ENCODE results near the gene HJURP. TPM values are rescaled to one million over a fixed set of nuclear protein-coding genes. Genes with fewer than 3 reads are reported as not detected.
A peak's percentile ranks its signal among the peaks of the same experiment; 100 is the strongest.
"Not testable (repeated sequence)": the region's sequence is repeated elsewhere in the genome, so short reads cannot be mapped to it uniquely, and the experiment has no call there.

The HJURP gene, protein sequence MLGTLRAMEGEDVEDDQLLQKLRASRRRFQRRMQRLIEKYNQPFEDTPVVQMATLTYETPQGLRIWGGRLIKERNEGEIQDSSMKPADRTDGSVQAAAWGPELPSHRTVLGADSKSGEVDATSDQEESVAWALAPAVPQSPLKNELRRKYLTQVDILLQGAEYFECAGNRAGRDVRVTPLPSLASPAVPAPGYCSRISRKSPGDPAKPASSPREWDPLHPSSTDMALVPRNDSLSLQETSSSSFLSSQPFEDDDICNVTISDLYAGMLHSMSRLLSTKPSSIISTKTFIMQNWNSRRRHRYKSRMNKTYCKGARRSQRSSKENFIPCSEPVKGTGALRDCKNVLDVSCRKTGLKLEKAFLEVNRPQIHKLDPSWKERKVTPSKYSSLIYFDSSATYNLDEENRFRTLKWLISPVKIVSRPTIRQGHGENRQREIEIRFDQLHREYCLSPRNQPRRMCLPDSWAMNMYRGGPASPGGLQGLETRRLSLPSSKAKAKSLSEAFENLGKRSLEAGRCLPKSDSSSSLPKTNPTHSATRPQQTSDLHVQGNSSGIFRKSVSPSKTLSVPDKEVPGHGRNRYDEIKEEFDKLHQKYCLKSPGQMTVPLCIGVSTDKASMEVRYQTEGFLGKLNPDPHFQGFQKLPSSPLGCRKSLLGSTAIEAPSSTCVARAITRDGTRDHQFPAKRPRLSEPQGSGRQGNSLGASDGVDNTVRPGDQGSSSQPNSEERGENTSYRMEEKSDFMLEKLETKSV
- not detected for polyA plus RNA-seq

DNA sequence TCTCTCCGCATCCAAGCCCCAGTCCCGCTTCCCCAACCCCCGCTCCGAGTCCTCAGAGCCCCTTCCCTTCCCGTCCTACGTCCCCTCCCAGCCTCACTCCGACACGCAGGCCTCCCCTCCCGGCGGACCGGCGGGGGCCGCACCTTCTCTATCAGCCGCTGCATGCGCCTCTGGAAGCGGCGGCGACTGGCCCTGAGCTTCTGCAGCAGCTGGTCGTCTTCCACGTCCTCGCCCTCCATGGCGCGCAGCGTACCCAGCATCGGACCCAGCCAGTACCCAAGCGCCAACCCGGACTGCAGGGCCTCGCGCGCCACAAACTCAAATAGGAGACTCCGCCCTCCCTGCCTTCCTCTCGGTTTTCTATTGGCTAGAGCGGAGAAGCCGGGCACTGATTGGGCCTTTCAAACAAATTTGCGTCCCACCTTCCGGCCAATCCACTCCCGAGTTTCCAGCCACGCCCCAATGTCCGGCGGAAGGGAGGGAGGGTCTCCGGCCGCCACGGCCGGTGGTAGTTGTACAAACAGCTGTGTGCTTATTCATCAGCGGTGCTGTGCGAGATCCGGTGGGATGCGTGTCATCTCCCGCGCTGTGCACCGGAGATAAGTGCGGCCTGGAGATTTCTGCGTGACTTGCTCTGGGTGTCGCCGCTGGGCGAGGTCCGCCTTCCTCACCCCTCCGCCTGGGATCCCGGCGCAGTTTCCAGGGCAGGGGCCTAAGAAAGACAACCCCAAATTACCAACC lies at the start of gene HJURP:
TSS of gene HJURP (minus strand) at position 295 of the 741 bp plus-strand sequence. CDS start at position 260, 35 bp downstream.
- Mint-ChIP-seq H3K36me3 (peaks cover 2% of the 10 kb centered on the region), H3K9me3 (no peaks in the 10 kb centered on the region), H3K4me3 (peak within 1 kb of the TSS; percentile 74 to 99 (median 96)), H3K4me1 (peaks cover 7 to 15% (median 11%) of the 10 kb centered on the region in 3 donors), H3K27me3 (peaks cover 3% of the 10 kb centered on the region), H3K27ac (peak within 1 kb of the TSS in 2 of 3 donors; percentile 13 to 85)

DNA sequence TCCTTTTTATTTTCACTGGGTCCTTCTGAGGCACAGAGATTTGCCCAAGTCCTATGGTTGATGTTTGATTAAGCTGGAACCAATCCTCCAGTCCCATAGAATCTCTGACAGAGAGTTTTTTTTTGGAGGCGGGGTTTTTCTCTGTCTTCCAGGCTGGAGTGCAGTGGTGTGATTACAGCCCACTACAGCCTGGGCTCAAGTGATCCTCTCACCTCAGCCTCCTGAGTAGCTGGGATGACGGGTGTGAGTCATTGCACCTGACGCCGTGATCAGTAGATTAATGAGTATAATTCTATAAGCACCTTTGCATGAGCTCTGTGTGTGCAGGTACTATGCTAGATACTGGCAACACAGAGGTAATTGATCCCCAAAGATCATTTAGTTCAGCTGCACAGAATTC lies 47.5 kb upstream of the HJURP start:
- H3K9me3 Mint-ChIP-seq, result no peaks in the 10 kb centered on the region
- H3K36me3 Mint-ChIP-seq, result peaks cover 2% of the 10 kb centered on the region
- H3K4me1 Mint-ChIP-seq, result no peaks in the 10 kb centered on the region
- no peak overlapping the region for H3K27ac Mint-ChIP-seq
- H3K4me3 Mint-ChIP-seq, result no peak overlapping the region
- H3K27me3 Mint-ChIP-seq, result peaks cover 7% of the 10 kb centered on the region

DNA sequence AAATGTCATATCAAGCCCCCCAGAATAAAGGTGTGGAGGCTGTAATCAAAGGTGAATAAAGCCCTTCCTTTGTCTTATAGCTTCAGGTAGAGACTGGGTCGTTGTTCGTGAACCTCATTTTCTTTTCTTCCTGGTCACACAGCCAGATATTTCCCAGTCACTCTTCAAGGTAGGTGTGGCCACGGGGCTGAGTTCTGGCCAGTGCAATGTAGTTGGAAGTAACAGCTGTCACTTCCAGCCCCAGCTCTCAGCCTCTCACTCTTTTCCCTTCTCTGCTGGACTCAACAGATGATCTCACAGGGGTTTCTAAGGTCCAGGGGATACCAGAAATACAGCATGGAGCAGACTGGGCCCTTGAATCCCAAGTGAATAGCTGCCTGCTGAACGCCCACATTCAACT lies 47.0 kb upstream of the HJURP start:
- Mint-ChIP-seq H3K36me3 (peaks cover 2% of the 10 kb centered on the region), H3K27ac (no peak overlapping the region), H3K4me3 (no peak overlapping the region), H3K9me3 (no peaks in the 10 kb centered on the region), H3K27me3 (peaks cover 8% of the 10 kb centered on the region), H3K4me1 (no peaks in the 10 kb centered on the region)

DNA sequence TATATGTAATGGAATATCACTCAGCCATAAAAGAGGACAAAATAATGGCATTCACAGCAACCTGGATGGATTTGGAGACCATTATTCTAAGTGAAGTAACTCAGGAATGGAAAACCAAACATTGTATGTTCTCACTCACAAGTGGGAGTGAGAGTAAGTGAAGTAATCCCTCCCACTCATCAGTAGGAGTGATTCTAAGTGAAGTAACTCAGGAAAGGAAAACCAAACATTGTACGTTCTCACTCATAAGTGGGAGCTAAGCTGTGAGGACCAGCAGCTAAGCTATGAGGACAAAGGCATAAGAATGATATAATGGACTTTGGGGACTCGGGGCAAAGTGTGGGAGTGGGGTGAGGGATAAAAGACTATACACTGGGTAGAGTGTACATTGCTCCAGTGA lies 41.9 kb upstream of the HJURP start:
- not testable (repeated sequence) for H3K9me3 Mint-ChIP-seq, H3K4me1 Mint-ChIP-seq, H3K36me3 Mint-ChIP-seq, H3K27ac Mint-ChIP-seq, H3K4me3 Mint-ChIP-seq
- H3K27me3 Mint-ChIP-seq, result peaks cover 21% of the 10 kb centered on the region

DNA sequence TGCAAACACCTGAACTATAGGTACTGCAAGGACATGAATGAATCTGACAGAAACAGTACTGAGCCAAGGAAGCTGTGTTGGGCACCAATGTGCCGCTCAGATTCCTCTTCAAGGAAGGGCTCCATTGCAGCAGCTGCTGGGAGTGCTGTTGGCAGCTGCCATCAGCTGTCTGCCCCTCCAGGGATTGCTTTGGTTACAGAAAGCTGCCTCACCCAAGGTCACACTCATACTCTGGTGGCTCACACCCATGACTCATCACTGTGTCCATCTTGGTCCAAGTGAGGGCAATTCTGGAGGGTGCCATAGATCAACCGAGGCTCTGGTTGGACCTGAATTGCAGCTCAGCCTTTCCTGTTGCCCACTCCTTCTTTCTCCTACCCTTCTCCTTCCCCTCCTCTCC lies 38.5 kb upstream of the HJURP start:
- Mint-ChIP-seq H3K27me3 (peaks cover 26% of the 10 kb centered on the region), H3K9me3 (peaks cover 0 to 3% (median 0%) of the 10 kb centered on the region in 3 donors), H3K4me3 (no peak overlapping the region), H3K27ac (no peak overlapping the region), H3K4me1 (no peaks in the 10 kb centered on the region), H3K36me3 (peaks cover 2% of the 10 kb centered on the region)

DNA sequence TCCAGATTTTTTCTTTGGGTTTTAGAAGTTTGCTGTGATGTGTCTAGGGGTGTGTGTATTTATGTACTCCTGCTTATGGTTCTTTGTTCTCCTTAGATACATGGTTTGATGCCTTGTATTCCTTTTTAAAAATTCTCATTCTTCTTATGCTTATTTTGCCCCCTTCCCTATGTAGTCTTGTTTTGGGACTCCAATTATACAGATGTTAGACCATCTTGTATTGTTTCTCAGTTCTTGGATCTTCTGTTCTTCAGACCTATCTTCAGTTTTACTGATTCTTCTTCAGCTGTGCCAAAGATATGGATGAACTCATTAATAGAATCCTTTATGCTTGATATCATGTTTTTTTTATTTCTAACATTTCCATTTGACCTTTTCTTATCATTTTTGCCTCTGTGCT lies 28.0 kb upstream of the HJURP start:
- Mint-ChIP-seq H3K27me3 (peaks cover 20% of the 10 kb centered on the region), H3K4me1 (no peaks in the 10 kb centered on the region), H3K27ac (no peak overlapping the region), H3K4me3 (no peak overlapping the region), H3K36me3 (no peaks in the 10 kb centered on the region), H3K9me3 (peaks cover 4 to 27% (median 21%) of the 10 kb centered on the region in 3 donors)

DNA sequence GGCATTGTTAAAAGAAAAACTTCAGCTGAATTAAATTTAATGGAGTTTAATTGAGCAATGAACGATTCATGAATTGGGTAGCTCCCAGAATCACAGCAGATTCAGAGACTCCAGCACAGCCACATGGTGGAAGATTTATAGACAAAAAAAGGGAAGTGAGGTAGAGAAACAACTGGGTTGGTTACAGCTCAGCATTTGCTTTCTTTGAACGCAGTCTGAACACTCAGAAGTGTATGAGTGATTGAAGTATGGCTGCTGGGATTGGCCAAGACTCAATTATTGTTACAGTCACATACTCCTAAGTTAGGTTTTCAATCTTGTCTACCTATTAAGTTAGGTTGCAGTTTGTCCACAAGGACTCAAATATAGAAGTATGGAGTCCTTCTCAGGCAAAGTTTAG lies 17.8 kb upstream of the HJURP start:
- H3K9me3 Mint-ChIP-seq, result peaks cover 5 to 10% (median 6%) of the 10 kb centered on the region in 3 donors
- H3K4me1 Mint-ChIP-seq, result peaks cover 3 to 22% (median 4%) of the 10 kb centered on the region in 3 donors
- not testable (repeated sequence) for H3K4me3 Mint-ChIP-seq, H3K36me3 Mint-ChIP-seq, H3K27ac Mint-ChIP-seq, H3K27me3 Mint-ChIP-seq

DNA sequence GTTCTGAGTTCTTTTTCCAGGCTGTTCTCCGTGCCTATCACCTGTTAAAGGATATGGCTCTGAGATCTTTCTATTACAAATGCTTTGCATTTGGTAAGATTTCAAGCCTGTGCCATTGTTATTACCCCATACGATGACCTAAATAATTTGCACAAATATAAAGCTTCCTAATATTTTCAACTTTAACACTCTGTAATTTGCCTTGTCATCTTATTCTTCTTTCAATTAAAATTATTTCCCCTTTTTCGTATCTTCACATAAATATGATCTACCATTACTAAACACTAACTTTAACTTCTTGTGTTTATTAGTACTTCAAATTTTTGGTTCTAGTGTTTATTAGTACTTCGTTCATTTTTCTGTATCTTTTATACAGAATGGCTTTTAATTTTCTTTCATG lies 17.1 kb upstream of the HJURP start:
- H3K36me3 Mint-ChIP-seq, result peaks cover 1% of the 10 kb centered on the region
- peaks cover 3 to 22% (median 4%) of the 10 kb centered on the region in 3 donors for H3K4me1 Mint-ChIP-seq
- H3K27ac Mint-ChIP-seq, result no peak overlapping the region
- H3K4me3 Mint-ChIP-seq, result no peak overlapping the region
- peaks cover 8% of the 10 kb centered on the region for H3K27me3 Mint-ChIP-seq
- H3K9me3 Mint-ChIP-seq, result peaks cover 5 to 16% (median 6%) of the 10 kb centered on the region in 3 donors

DNA sequence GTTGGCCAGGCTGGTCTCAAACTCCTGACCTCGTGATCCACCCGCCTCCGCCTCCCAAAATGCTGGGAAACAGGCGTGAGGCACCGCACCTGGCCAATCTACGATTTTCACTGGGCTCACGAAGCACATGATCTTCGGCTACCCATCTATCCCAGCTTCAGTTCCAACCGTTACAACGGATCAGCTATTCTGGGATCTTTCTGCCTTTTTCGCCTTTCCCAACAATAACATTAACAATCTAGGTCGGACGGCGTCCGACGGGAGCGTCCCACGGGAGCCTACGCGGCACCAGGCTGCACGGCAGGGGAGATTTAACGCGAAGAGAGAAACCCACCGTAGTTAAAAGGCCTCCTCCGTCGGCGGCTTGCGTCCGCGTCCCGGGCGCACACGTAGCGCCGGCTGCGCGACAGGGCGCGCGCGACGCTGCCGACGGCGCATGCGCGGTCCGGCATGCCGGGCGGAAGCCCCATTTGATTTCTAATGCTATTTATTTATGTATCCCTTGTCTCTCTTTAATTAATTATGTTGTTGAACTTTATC lies 13.7 kb upstream of the HJURP start, which contains the start of gene MSL3B:
TSS of gene MSL3B (minus strand) at position 394 of the 540 bp plus-strand sequence.
- peaks cover 4% of the 10 kb centered on the region for H3K27me3 Mint-ChIP-seq
- peak within 1 kb of the TSS; percentile 82 to 95 (median 90) for H3K4me3 Mint-ChIP-seq
- H3K9me3 Mint-ChIP-seq, result peaks cover 3 to 14% (median 6%) of the 10 kb centered on the region in 3 donors
- peaks cover 1% of the 10 kb centered on the region for H3K36me3 Mint-ChIP-seq
- peaks cover 3 to 22% (median 4%) of the 10 kb centered on the region in 3 donors for H3K4me1 Mint-ChIP-seq
- H3K27ac Mint-ChIP-seq, result peak within 1 kb of the TSS in 1 of 3 donors; percentile 33

DNA sequence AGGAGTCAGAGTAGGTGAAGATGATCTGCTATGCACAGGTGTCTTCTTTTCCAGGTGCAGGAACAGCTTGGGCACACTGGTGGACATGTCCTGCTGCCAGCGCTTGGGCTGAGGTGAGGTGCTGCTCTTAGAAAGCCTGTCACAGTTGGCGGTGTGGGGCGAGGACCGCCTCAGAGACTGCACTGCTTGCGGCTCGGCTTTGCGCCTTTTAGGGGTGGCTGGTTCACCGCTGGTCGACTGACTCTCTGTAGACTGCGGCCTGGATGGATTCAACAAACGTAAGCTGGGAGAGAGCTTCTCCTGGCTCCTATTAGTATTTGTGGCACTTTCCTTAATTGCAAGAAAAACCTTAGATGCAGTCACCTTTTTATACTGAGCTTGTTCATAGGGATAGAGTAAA lies 12.1 kb upstream of the HJURP start:
- Mint-ChIP-seq H3K4me1 (peaks cover 3 to 14% (median 4%) of the 10 kb centered on the region in 3 donors), H3K9me3 (peaks cover 4 to 14% (median 6%) of the 10 kb centered on the region in 3 donors), H3K27ac (no peak overlapping the region), H3K36me3 (peaks cover 1% of the 10 kb centered on the region), H3K27me3 (peaks cover 4% of the 10 kb centered on the region), H3K4me3 (peak overlapping the region in 2 of 4 donors; percentile 52 to 92)

DNA sequence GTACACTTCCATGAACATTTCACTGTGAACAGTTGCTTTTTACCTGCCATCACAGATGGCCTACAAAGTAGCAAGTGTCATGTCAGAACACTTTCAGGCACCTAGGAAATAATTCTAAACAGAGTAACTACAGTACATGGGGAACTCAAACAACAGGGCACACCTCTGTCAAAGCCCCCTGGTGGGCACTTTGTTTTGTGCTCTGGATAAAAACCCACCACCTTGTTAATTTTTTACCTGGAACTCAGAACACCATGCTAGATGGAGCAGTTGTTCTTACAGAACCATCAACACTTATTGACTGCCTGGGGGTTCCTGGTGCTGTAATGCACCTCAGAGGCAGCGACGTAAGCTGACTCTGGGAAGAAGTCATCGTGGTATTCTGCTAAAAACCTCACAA lies 11.5 kb upstream of the HJURP start:
- peaks cover 1% of the 10 kb centered on the region for H3K36me3 Mint-ChIP-seq
- peaks cover 4 to 14% (median 5%) of the 10 kb centered on the region in 3 donors for H3K9me3 Mint-ChIP-seq
- peaks cover 3 to 14% (median 4%) of the 10 kb centered on the region in 3 donors for H3K4me1 Mint-ChIP-seq
- H3K27ac Mint-ChIP-seq, result no peak overlapping the region
- H3K27me3 Mint-ChIP-seq, result peaks cover 2% of the 10 kb centered on the region
- peak overlapping the region in 2 of 4 donors; percentile 30 to 40 for H3K4me3 Mint-ChIP-seq

DNA sequence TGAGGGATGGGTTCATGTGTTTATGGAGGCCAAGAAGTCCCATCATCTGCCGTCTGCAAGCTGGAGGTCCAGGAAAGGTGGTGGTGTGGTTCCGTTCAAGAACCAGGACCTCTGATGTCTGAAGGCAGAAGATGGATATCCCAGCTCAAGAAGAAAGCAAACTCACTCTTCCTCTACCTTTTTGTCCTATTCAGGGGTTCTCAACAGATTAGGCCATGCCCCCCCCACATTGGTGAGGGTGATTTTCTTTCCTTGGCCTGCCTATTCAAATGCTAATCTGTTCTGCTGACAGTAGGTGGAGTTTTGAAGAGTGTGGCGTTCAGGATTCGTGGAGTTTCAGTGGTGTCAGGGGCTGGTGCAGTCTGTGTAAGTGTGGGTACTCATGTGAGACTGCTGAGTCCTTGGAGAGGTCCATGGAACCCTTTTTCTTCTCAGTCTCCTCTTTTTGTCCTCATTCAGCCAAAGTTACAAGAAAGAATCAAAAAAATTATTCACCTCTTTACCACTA lies 8.0 kb upstream of the HJURP start:
- Mint-ChIP-seq H3K36me3 (no peaks in the 10 kb centered on the region), H3K4me3 (peak overlapping the region in 1 of 4 donors; percentile 19), H3K4me1 (peaks cover 0 to 5% (median 0%) of the 10 kb centered on the region in 3 donors), H3K9me3 (peaks cover 0 to 7% (median 1%) of the 10 kb centered on the region in 3 donors), H3K27me3 (no peaks in the 10 kb centered on the region), H3K27ac (no peak overlapping the region)

DNA sequence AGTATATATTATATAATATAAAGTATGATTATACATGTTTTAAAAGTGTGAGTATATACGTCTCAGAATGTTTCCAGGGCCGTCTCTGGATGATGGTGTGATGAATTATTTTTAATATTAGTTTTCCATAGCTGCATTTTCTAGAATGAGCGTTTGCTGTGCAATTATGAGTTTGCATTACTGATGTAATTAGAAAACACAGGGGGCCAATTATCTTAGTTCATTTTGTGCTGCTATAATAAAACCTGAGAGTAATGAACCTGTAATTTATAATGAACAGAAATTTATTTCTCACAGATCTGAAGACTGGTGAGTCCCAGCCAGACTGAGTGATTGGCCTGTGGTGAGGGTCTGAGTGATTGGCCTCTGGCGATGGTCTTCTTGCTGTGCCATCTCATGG lies 4.0 kb upstream of the HJURP start:
- Mint-ChIP-seq H3K27ac (no peak overlapping the region), H3K27me3 (peaks cover 2% of the 10 kb centered on the region), H3K4me1 (peaks cover 6 to 11% (median 8%) of the 10 kb centered on the region in 3 donors), H3K36me3 (peaks cover 2% of the 10 kb centered on the region), H3K4me3 (no peak overlapping the region), H3K9me3 (peaks cover 0 to 1% (median 0%) of the 10 kb centered on the region in 3 donors)

DNA sequence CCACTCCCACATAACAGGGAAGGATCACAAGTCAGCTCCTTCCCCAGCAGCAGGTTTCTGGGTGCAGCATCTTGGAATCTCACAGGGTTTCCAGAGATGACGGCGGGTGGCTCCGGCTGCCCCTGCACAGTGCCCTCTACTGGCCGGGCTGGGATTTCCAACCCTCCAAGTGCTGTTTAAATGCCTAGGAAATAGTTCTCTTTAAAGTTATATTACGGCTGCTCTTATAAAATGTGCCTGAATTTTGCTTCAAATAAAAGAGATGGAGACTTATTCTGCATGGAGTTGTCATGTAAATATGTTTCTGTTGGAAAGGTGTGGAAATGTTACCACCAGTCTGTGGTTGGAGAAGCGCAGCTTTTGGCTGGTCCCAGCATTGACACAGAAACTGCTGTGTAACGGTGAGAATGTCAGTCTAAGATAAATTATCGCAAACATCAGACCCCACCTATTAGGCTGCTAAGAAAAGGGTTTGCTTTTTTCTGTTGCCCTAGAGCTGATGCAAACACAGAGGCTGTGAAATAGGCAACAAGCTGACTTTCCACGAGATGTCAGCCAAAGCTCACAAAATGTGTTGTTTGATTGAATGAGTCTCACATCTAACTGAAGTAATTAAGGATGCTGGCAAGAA lies 3.3 kb upstream of the HJURP start:
- Mint-ChIP-seq H3K4me3 (peak overlapping the region in 2 of 4 donors; percentile 40 to 77), H3K9me3 (peaks cover 0 to 1% (median 0%) of the 10 kb centered on the region in 3 donors), H3K4me1 (peaks cover 6 to 12% (median 9%) of the 10 kb centered on the region in 3 donors), H3K36me3 (peaks cover 2% of the 10 kb centered on the region), H3K27ac (peak overlapping the region in 1 of 3 donors; percentile 57), H3K27me3 (peaks cover 2% of the 10 kb centered on the region)
